ENCODE data around the gene SNX11.

- TF ChIP-seq CTCF (conservative IDR thresholded peaks at IDR 0.05) (no peak), ZFX (IDR thresholded peaks at IDR 0.05) (no peak)
These were observed 19.9 kb downstream of the SNX11 start for GRCh38 chr17:48127371-48128051.

All from C4-2B (cell line).